Measurements from ENCODE around the gene PRKCH. TPM values are rescaled to one million over a fixed set of nuclear protein-coding genes. Genes with fewer than 3 reads are reported as not detected.

PRKCH gene
- total RNA-seq, 6 experiments from 2014 or later, result 5.0 to 12.1 (median 8.8) TPM

DNA sequence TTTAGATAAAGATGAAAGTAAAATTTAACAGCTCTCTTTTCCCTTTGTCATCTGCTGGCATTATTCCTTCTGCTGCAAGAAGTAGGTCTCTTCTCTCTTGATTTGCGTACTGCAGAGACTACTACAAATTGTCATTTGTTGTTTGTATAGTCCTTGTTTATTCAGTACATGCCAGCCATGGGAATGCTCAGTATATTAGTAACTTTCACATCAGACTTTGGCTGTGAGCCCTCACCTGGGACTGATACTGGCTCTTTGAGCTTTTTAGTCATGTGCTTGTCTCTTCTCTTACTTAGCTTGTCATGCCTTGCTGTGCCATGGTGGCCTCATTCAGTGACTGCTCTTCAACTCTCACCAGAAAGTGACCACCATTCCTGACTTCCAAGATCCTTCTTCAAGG, 169.8 kb downstream of the PRKCH start:
- WGBS (ENCODE audit: insufficient coverage, low coverage, low lambda C conversion rate, missing lambda C conversion rate), result 0% methylated on average over 1 of the region's 1 CpG
- Histone ChIP-seq H3K27ac (peak overlapping the region in 2 of 3 donors; percentile 42 to 61), H3K36me3 (no peaks in the 10 kb centered on the region), H3K27me3 (no peaks in the 10 kb centered on the region), H3K4me3 (no peak overlapping the region), H3K4me1 (peaks cover 0 to 26% (median 9%) of the 10 kb centered on the region in 4 donors), H3K9me3 (no peaks in the 10 kb centered on the region)
- peak; percentile 82 to 92 (median 84) for ATAC-seq
- intact Hi-C loops (cut with DNase I), result no loop called here
- peak in 2 of 3 donors; percentile 64 to 73 for DNase-seq
- no peak for TF ChIP-seq POLR2A (IDR thresholded peaks at IDR 0.05)
- TF ChIP-seq, protein P1, sequence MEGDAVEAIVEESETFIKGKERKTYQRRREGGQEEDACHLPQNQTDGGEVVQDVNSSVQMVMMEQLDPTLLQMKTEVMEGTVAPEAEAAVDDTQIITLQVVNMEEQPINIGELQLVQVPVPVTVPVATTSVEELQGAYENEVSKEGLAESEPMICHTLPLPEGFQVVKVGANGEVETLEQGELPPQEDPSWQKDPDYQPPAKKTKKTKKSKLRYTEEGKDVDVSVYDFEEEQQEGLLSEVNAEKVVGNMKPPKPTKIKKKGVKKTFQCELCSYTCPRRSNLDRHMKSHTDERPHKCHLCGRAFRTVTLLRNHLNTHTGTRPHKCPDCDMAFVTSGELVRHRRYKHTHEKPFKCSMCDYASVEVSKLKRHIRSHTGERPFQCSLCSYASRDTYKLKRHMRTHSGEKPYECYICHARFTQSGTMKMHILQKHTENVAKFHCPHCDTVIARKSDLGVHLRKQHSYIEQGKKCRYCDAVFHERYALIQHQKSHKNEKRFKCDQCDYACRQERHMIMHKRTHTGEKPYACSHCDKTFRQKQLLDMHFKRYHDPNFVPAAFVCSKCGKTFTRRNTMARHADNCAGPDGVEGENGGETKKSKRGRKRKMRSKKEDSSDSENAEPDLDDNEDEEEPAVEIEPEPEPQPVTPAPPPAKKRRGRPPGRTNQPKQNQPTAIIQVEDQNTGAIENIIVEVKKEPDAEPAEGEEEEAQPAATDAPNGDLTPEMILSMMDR (IDR thresholded peaks at IDR 0.05), result no peak

DNA sequence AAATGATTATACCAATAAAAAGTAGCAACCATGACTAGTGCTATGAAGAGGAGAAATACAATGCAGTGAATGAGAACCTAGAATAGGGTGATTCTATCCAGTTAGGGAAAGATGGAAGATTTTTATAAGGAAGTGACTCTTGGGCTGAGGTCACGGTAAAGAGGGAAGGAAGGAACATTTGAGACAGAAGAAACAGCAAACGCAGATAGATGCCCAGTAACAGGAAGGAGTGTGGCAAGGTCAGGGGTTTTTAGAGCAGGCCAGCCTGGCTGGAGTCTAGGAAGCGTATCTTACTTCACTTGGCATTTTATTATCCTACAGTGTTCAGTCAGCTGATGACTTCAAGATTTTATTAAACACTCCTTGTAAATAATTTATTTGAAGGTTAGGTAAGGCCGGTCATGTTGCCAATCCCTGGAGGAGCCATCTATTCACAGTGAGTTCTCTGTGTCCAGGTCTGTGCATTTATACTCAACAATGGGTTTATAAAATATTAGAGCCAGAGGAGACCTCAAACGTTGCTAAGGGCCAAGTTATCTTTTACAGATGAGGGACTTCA, 170.6 kb downstream of the PRKCH start:
- H3K36me3 ChIP-seq, result no peaks in the 10 kb centered on the region
- no peaks in the 10 kb centered on the region for H3K27me3 ChIP-seq
- ATAC-seq, result peak in 3 of 4 donors; percentile 7 to 35 (median 22)
- intact Hi-C loops (cut with DNase I), result no loop called here
- TF ChIP-seq, protein P1 (IDR thresholded peaks at IDR 0.05), result no peak
- TF ChIP-seq POLR2A (IDR thresholded peaks at IDR 0.05), result no peak
- DNase-seq, result no peak
- H3K4me3 ChIP-seq, result no peak overlapping the region
- H3K4me1 ChIP-seq, result peaks cover 0 to 26% (median 9%) of the 10 kb centered on the region in 4 donors
- H3K27ac ChIP-seq, result peak overlapping the region in 2 of 3 donors; percentile 42 to 61
- no peaks in the 10 kb centered on the region for H3K9me3 ChIP-seq
- 64% methylated on average over 4 of the region's 5 CpGs for WGBS (ENCODE audit: insufficient coverage, low coverage, low lambda C conversion rate, missing lambda C conversion rate)

DNA sequence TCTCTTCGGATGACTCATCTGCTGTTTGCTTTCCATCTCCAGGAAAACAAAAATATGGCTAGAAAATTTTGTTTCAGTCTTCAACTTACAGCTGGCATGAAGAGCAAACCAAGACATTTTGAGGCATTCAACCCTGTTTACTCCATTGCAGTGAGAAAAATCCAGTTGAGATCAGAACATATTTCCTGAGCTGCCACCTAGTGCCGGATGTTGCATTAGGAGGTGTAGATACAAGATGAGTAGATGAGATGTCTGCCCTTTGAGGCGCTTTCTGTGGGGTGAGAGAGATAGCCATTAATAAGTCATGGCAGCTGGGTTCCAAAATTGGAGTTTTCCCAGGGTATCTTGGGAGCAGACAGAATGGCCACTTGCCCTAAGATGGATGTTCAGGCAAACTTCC, 171.1 kb downstream of the PRKCH start:
- Histone ChIP-seq H3K9me3 (no peaks in the 10 kb centered on the region), H3K4me1 (peaks cover 0 to 26% (median 9%) of the 10 kb centered on the region in 4 donors), H3K36me3 (no peaks in the 10 kb centered on the region), H3K4me3 (no peak overlapping the region), H3K27me3 (no peaks in the 10 kb centered on the region), H3K27ac (peak overlapping the region in 2 of 3 donors; percentile 32 to 42)
- no peak for TF ChIP-seq POLR2A (IDR thresholded peaks at IDR 0.05)
- TF ChIP-seq, protein P1 (IDR thresholded peaks at IDR 0.05), result no peak
- ATAC-seq (no peak), DNase-seq (no peak)
- 93% methylated on average over 3 of the region's 3 CpGs for WGBS (ENCODE audit: insufficient coverage, low coverage, low lambda C conversion rate, missing lambda C conversion rate)
- intact Hi-C loops (cut with DNase I), result no loop called here

DNA sequence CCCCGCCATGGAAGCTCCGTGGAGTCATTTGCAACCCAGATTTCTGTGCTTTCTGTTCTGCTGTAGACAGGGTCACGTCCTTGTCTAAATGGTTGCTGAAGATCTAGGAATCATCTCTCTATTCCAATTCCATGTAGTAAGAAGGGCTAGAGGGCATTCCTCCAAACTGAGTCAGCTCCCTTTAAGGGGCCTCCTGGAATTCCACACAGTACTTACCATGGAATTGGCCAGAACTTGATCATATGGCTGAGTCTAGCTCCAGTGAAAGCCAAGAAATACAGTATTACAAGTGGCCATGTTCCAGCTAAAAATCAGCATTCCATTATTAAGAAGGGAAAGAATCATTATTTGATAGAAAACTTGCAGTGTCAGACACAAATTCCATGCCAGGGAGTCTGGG, 171.9 kb downstream of the PRKCH start:
- no peak overlapping the region for H3K4me3 ChIP-seq
- H3K27ac ChIP-seq, result peak overlapping the region in 1 of 3 donors; percentile 32
- ATAC-seq (no peak), DNase-seq (no peak)
- H3K4me1 ChIP-seq, result peaks cover 0 to 26% (median 9%) of the 10 kb centered on the region in 4 donors
- H3K36me3 ChIP-seq, result no peaks in the 10 kb centered on the region
- no peak for TF ChIP-seq POLR2A (IDR thresholded peaks at IDR 0.05)
- TF ChIP-seq, protein P1 (IDR thresholded peaks at IDR 0.05), result no peak
- no peaks in the 10 kb centered on the region for H3K9me3 ChIP-seq
- WGBS (ENCODE audit: insufficient coverage, low coverage, low lambda C conversion rate, missing lambda C conversion rate), result 83% methylated on average over 1 of the region's 3 CpGs
- no peaks in the 10 kb centered on the region for H3K27me3 ChIP-seq
- intact Hi-C loops (cut with DNase I), result no loop called here
